Ovary (tissue), 9 donors: ENCODE results near the gene IRF4. TPM values are rescaled to one million over a fixed set of nuclear protein-coding genes. Genes with fewer than 3 reads are reported as not detected.

Experiments used
- DNase-seq, 5 donors: peaks; one replicate each; pipeline ENCODE4 v3.0.0-alpha.2; 2019 to 2020
- H3K27ac ChIP-seq, 2 donors: fragments of 200-600 bp; one replicate each; pipeline versions ENCODE4 v1.5.1 to v1.8.0; 2019 to 2022
- H3K27me3 ChIP-seq: fragments of 200-600 bp; one replicate; pipeline ENCODE4 v1.8.0; 2022
- H3K36me3 ChIP-seq: fragments of 200-600 bp; sonication (generic); one replicate; pipeline ENCODE4 v1.5.1; 2019
- H3K4me1 ChIP-seq: one replicate; pipeline ENCODE4 v1.8.1; 2013; ENCODE audit warnings: mild to moderate bottlenecking, moderate library complexity; ENCODE audit not compliant: insufficient read depth
- H3K4me3 ChIP-seq: fragments of 200-600 bp; sonication (generic); one replicate; pipeline ENCODE4 v1.5.1; 2017
- H3K9me3 ChIP-seq, 2 donors: fragments of 200-600 bp in 1 of 2; sonication (generic) in 1 of 2; one replicate each; pipeline versions ENCODE4 v1.5.1 to v1.8.1; 2013 to 2019; ENCODE audit warnings: mild to moderate bottlenecking in 1 of 2, moderate library complexity in 1 of 2
- CTCF ChIP-seq, 3 donors: fragments of 450-650 bp in 2 of 3; fragments of 200-600 bp in 1 of 3; IDR thresholded peaks; one replicate each; pipeline versions ENCODE4 v1.5.1 to v1.8.0; 2016 to 2022; ENCODE audit warnings: antibody characterized with exemption in 3 of 3, mild to moderate bottlenecking in 1 of 3
- EP300 ChIP-seq: sonication (generic); formaldehyde crosslinking; IDR thresholded peaks from one replicate; pipeline ENCODE4 v1.6.1; 2017; ENCODE audit warnings: antibody characterized with exemption
- POLR2A ChIP-seq: fragments of 450-650 bp; IDR thresholded peaks from one replicate; pipeline ENCODE4 v1.6.1; 2017; ENCODE audit warnings: antibody characterized with exemption, mild to moderate bottlenecking, moderate library complexity
- WGBS, 3 donors: extraction: QIAGEN DNeasy Blood & Tissue Kit in 1 of 3; methylation state at CpG; one replicate each; pipeline versions ENCODE4 v1.1.5 to v1.1.7; 2013 to 2017; 5-methylcytosine and 5-hydroxymethylcytosine counted together
- intact Hi-C, 4 donors: fragments of 100-400 bp; cut with DNase I; formaldehyde crosslinking; loops; one replicate each; pipeline versions ENCODE4 v1.11.0 to v1.15.1; 2022 to 2023
- polyA plus RNA-seq, 2 donors: library from polyadenylated mRNA; stranded (reverse); fragments of 200-250 nt in 1 of 2; fragments of 350-450 nt in 1 of 2; fragmentation: Illumina TruSeq in 1 of 2; extraction: RNeasy Lipid Tissue Mini Kit (QIAGEN cat#74804) in 1 of 2; gene quantifications; one replicate each; pipeline ENCODE4 v1.2.3, GENCODE V29; 2013 to 2014
- total RNA-seq, 7 donors: library from RNA; depleted of rRNA in 2 of 7; stranded (reverse); fragments of >200 nt in 2 of 7; fragmentation: NEBNext Ultra II Directional in 3 of 7; extraction: Animal tissue kit (Norgen Biotek cat#: 25700) in 3 of 7; gene quantifications; one replicate each; pipeline versions ENCODE4 v1.1.0 to v1.2.4, GENCODE V29; 2016 to 2023
- donor health status: DM: no; HTN: no; CAD: no; lungs with moderate emphysema.
- donor health status: DM: no; HTN: no; CAD: no.
- donor health status: Bipolar disorder and iron deficiency.
- donor health status: DM: yes; HTN: yes; CAD: no.
- donor health status: DM: no; HTN: no; CAD: no.
- donor health status: DM: yes; HTN: yes; CAD: no.

Gene IRF4
- total and polyA plus RNA-seq, 9 donors = 0.12 to 20.7 (median 1.0) TPM

GRCh38 chr6:447381-448165, 56.0 kb downstream of the IRF4 start:
- intact Hi-C loops = no loop called here
- TF ChIP-seq CTCF (IDR thresholded peaks at IDR 0.05) (no peak), POLR2A (no peak), EP300 (no peak)
- H3K27me3 ChIP-seq = no peaks in the 10 kb centered on the region
- H3K27ac ChIP-seq = no peak overlapping the region
- WGBS, 3 donors = 79 to 83% (median 80%) methylated on average over 28 to 29 of the region's 29 CpGs
- H3K36me3 ChIP-seq = no peaks in the 10 kb centered on the region
- DNase-seq = no peak
- H3K9me3 ChIP-seq = no peaks in the 10 kb centered on the region
- no peaks in the 10 kb centered on the region for H3K4me1 ChIP-seq
- no peak overlapping the region for H3K4me3 ChIP-seq

- H3K9me3 ChIP-seq = no peaks in the 10 kb centered on the region
- no peaks in the 10 kb centered on the region for H3K36me3 ChIP-seq
- intact Hi-C loops = no loop called here
- H3K4me3 ChIP-seq = no peak overlapping the region
- no peaks in the 10 kb centered on the region for H3K27me3 ChIP-seq
- TF ChIP-seq EP300 (no peak), POLR2A (no peak), CTCF (IDR thresholded peaks at IDR 0.05) (no peak)
- H3K27ac ChIP-seq = no peak overlapping the region
- DNase-seq = no peak
- H3K4me1 ChIP-seq = no peaks in the 10 kb centered on the region
- WGBS, 3 donors = 84 to 89% (median 86%) methylated on average over 18 to 19 of the region's 19 CpGs
Observed at GRCh38 chr6:448296-449056, 56.9 kb downstream of the IRF4 start.

GRCh38 chr6:449057-449430, 57.5 kb downstream of the IRF4 start:
- no peaks in the 10 kb centered on the region for H3K27me3 ChIP-seq
- no peak for DNase-seq

More at GRCh38 chr6:449057-449430, 57.5 kb downstream of the IRF4 start:
- no peak overlapping the region for H3K4me3 ChIP-seq
- H3K4me1 ChIP-seq = no peaks in the 10 kb centered on the region
- H3K9me3 ChIP-seq = no peaks in the 10 kb centered on the region
- WGBS, 3 donors = 70 to 82% (median 81%) methylated on average over 5 to 12 of the region's 12 CpGs
- H3K27ac ChIP-seq = no peak overlapping the region
- intact Hi-C loops = no loop called here
- TF ChIP-seq CTCF (IDR thresholded peaks at IDR 0.05) (no peak), POLR2A (no peak)
- no peaks in the 10 kb centered on the region for H3K36me3 ChIP-seq
